Measurements from ENCODE around the gene OLFML2A.

DNA sequence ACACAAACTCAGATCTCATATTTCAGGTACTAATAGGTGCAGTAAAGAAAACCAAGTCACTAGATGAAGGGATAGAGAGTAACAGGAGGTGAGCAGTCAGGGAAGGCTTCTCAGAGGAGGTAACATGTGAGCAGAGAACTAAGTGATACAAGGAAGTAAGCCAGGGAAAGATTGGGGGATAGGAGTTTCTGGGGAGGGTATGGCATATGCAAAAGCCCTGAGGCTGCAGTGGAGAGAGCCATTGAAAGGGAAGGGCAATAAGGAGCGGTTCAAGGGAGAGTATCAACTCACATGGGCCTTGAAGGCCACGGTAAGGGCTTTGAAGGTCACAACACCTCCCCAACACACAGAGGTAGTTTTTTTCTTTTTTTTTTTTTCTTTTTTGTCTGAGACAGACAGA, 6.9 kb downstream of the OLFML2A start:
- TF ChIP-seq RAD21 (CRISPR knock-in tag; IDR thresholded peaks at IDR 0.05) = no peak
- TF ChIP-seq CTCF (CRISPR knock-in tag; IDR thresholded peaks at IDR 0.05) = no peak
- no peak for TF ChIP-seq CHCHD3 (CRISPR knock-in tag; IDR thresholded peaks at IDR 0.05)
- TF ChIP-seq POLR2A (IDR thresholded peaks at IDR 0.05; ENCODE audit: insufficient read depth in 1 of 2, low read depth in 2 of 2, low read length in 2 of 2) = no peak
- no peak for TF ChIP-seq YY1 (IDR thresholded peaks at IDR 0.05; ENCODE audit: insufficient read depth, insufficient replicate concordance, low read depth, low read length)
- TF ChIP-seq SP2 (CRISPR knock-in tag; IDR thresholded peaks at IDR 0.05) = no peak

All from HepG2 (cell line).